Prostate gland (tissue), 2 donors: ENCODE data around the gene KRT12.

Experiments
- POLR2A ChIP-seq: fragments of 450-650 bp; IDR thresholded peaks from one replicate; pipeline ENCODE4 v1.6.1; 2016; ENCODE audit warnings: antibody characterized with exemption, mild to moderate bottlenecking
- TF ChIP-seq, protein P1 (sequence below), 4 experiments: fragments of 200-600 bp in 2 of 4; fragments of 450-650 bp in 2 of 4; sonication (generic) in 2 of 4; IDR thresholded peaks; 1 replicate in 3 of 4; 2 replicates in 1 of 4; pipeline ENCODE4 v1.5.1; 2016 to 2019; ENCODE audit warnings: antibody characterized with exemption in 4 of 4, mild to moderate bottlenecking in 2 of 4, moderate library complexity in 2 of 4

- TF ChIP-seq, protein P1, sequence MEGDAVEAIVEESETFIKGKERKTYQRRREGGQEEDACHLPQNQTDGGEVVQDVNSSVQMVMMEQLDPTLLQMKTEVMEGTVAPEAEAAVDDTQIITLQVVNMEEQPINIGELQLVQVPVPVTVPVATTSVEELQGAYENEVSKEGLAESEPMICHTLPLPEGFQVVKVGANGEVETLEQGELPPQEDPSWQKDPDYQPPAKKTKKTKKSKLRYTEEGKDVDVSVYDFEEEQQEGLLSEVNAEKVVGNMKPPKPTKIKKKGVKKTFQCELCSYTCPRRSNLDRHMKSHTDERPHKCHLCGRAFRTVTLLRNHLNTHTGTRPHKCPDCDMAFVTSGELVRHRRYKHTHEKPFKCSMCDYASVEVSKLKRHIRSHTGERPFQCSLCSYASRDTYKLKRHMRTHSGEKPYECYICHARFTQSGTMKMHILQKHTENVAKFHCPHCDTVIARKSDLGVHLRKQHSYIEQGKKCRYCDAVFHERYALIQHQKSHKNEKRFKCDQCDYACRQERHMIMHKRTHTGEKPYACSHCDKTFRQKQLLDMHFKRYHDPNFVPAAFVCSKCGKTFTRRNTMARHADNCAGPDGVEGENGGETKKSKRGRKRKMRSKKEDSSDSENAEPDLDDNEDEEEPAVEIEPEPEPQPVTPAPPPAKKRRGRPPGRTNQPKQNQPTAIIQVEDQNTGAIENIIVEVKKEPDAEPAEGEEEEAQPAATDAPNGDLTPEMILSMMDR (IDR thresholded peaks at IDR 0.05) = no peak
- TF ChIP-seq POLR2A = no peak
Observed at GRCh38 chr17:40871316-40871715, 4.3 kb upstream of the KRT12 start.
